Transverse colon (tissue), 4 donors: Measurements from ENCODE around the gene IQCF2. TPM values are rescaled to one million over a fixed set of nuclear protein-coding genes. Genes with fewer than 3 reads are reported as not detected.
"Not testable (repeated sequence)": the region's sequence is repeated elsewhere in the genome, so short reads cannot be mapped to it uniquely, and the experiment has no call there.

Source experiments
- DNase-seq: peaks from one replicate; pipeline ENCODE4 v3.0.0-alpha.2; 2019
- H3K27ac ChIP-seq, 4 donors: fragments of 200-600 bp; sonication (generic); 2 replicates each; pipeline ENCODE4 v1.5.1; 2016 to 2018; ENCODE audit warnings: inconsistent platforms in 4 of 4
- H3K27me3 ChIP-seq: fragments of 200-600 bp; sonication (generic); 2 replicates; pipeline ENCODE4 v1.5.1; 2017; ENCODE audit warnings: inconsistent platforms
- H3K36me3 ChIP-seq, 4 donors: fragments of 200-600 bp; sonication (generic); 2 replicates each; pipeline ENCODE4 v1.5.1; 2017 to 2019; ENCODE audit warnings: inconsistent platforms in 4 of 4
- H3K4me1 ChIP-seq, 4 donors: fragments of 200-600 bp; sonication (generic); 2 replicates each; pipeline ENCODE4 v1.5.1; 2017 to 2020; ENCODE audit warnings: inconsistent platforms in 4 of 4
- H3K4me3 ChIP-seq, 4 donors: fragments of 200-600 bp; sonication (generic); 1 replicate in 1 of 4; 2 replicates in 3 of 4; pipeline versions ENCODE4 v1.5.1 to v1.6.1; 2017 to 2019; ENCODE audit warnings: inconsistent platforms in 4 of 4
- H3K9me3 ChIP-seq, 2 donors: fragments of 200-600 bp; sonication (generic); 2 replicates each; pipeline ENCODE4 v1.5.1; 2017 to 2019; ENCODE audit warnings: inconsistent platforms in 2 of 2
- EP300 ChIP-seq: sonication (generic); formaldehyde crosslinking; IDR thresholded peaks from one replicate; pipeline ENCODE4 v1.6.1; 2017; ENCODE audit warnings: antibody characterized with exemption, low read depth
- POLR2A ChIP-seq: fragments of 450-650 bp; IDR thresholded peaks from one replicate; pipeline ENCODE4 v1.6.1; 2016; ENCODE audit warnings: antibody characterized with exemption, mild to moderate bottlenecking, moderate library complexity
- POLR2AphosphoS5 ChIP-seq, 3 donors: sonication (generic); formaldehyde crosslinking; IDR thresholded peaks; one replicate each; pipeline ENCODE4 v1.6.1; 2016; ENCODE audit warnings: antibody characterized with exemption in 3 of 3
- WGBS, 2 donors: methylation state at CpG; one replicate each; pipeline ENCODE4 v1.1.5; 2018; ENCODE audit warnings: low coverage in 1 of 2; 5-methylcytosine and 5-hydroxymethylcytosine counted together
- in situ Hi-C, 4 donors: fragments of 200-750 bp; cut with MboI; loops; one replicate each; pipeline versions ENCODE4 v1.15.0 to v1.15.1; 2017; ENCODE audit warnings: low sequenced_read_pairs in 3 of 4, low pct_ligation_motif_present in 1 of 4, low pct_unique_long_range_greater_than_20kb in 1 of 4
- intact Hi-C: fragments of 100-400 bp; cut with DNase I; formaldehyde crosslinking; loops from one replicate; pipeline ENCODE4 v1.15.1; 2023; ENCODE audit warnings: low total_unique reads
- total RNA-seq, 4 donors: library from RNA; depleted of rRNA; stranded (reverse); fragments of >200 nt; gene quantifications; one replicate each; pipeline ENCODE4 v1.1.0, GENCODE V29; 2016
- TF ChIP-seq, protein P1 (sequence below), 5 experiments: fragments of 200-600 bp in 3 of 5; fragments of 450-650 bp in 2 of 5; sonication (generic) in 3 of 5; IDR thresholded peaks; 1 replicate in 2 of 5; 2 replicates in 3 of 5; pipeline ENCODE4 v1.5.1; 2016 to 2017; ENCODE audit warnings: antibody characterized with exemption in 5 of 5, inconsistent platforms in 3 of 5, mild to moderate bottlenecking in 2 of 5, moderate library complexity in 1 of 5

Gene IQCF2
- total RNA-seq, 4 donors from 2014 or later, result not detected

DNA sequence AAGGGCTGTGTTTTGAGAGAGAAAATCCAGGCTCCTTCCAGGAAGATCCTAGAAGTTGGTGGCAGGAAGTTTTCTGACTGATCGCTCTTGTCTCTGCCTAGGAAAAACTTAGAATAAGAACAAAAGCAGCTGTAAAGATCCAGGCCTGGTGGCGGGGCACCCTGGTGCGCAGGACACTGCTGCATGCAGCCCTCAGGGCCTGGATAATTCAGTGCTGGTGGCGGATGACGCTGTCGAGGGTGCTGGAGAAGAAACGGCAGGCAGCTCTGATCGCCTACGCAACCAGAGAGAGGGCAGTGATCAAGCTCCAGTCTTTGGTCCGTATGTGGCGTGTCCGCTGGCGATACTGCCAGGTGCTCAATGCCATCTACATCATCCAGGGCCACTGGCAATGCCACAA is 1.5 kb downstream of the IQCF2 start:
- no peaks in the 10 kb centered on the region for H3K36me3 ChIP-seq
- H3K4me1 ChIP-seq, result no peaks in the 10 kb centered on the region
- TF ChIP-seq EP300 (no peak), POLR2A (no peak), POLR2AphosphoS5 (IDR thresholded peaks at IDR 0.05) (no peak)
- TF ChIP-seq, protein P1, sequence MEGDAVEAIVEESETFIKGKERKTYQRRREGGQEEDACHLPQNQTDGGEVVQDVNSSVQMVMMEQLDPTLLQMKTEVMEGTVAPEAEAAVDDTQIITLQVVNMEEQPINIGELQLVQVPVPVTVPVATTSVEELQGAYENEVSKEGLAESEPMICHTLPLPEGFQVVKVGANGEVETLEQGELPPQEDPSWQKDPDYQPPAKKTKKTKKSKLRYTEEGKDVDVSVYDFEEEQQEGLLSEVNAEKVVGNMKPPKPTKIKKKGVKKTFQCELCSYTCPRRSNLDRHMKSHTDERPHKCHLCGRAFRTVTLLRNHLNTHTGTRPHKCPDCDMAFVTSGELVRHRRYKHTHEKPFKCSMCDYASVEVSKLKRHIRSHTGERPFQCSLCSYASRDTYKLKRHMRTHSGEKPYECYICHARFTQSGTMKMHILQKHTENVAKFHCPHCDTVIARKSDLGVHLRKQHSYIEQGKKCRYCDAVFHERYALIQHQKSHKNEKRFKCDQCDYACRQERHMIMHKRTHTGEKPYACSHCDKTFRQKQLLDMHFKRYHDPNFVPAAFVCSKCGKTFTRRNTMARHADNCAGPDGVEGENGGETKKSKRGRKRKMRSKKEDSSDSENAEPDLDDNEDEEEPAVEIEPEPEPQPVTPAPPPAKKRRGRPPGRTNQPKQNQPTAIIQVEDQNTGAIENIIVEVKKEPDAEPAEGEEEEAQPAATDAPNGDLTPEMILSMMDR (IDR thresholded peaks at IDR 0.05), result no peak
- H3K27me3 ChIP-seq, result peaks cover 26% of the 10 kb centered on the region
- in situ Hi-C loops (no loop called here), intact Hi-C loops (no loop called here)
- H3K9me3 ChIP-seq, result no peaks in the 10 kb centered on the region
- no peak overlapping the region for H3K4me3 ChIP-seq
- no peak overlapping the region for H3K27ac ChIP-seq
- 80 to 83% methylated on average over 1 to 13 of the region's 13 CpGs for WGBS, 2 donors
- DNase-seq, result no peak

DNA sequence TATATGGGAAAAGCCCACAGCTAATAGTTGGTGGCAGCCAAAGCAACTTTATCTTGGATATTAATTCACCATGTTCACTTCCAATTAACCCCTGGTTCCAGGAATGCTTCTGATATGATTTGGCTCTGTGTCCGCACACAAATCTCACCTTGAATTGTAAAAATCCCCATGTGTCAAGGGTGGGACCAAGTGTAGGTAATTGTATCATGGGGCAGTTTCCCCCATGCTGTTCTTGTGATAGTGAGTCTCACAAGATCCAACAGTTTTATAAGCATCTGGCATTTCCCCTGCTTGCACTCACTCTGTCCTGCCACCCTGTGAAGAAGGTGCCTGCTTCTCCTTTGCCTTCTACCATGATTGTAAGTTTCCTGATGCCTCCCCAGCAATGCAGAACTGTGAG is 7.5 kb downstream of the IQCF2 start:
- H3K27ac ChIP-seq, H3K36me3 ChIP-seq, H3K9me3 ChIP-seq, in situ Hi-C loops, H3K4me3 ChIP-seq, H3K4me1 ChIP-seq, DNase-seq, intact Hi-C loops: not testable (repeated sequence)
- H3K27me3 ChIP-seq, result peaks cover 28% of the 10 kb centered on the region
- WGBS, 2 donors, result 88% methylated on average over 1 of the region's 1 CpG; no CpG with 5 or more reads in 1 of the 2 donors

DNA sequence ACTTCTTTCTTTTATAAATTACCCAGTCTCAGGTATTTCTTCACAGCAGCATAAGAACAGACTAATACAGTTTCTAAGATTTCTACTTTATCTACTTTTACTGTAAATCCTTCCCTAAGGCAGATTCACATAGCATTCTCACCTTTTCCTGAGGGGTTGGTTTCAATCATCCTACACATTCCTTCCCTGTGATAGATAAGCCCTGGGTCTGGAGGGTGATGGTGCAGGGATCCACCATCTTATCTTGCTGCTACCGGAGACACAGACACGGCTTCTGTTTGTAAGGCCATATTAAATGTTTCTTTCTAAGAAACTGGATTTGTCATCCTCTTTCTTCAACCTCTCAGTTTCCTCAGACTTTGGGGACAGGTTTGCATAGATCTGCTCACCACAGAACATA is 7.9 kb downstream of the IQCF2 start:
- in situ Hi-C loops (no loop called here), intact Hi-C loops (no loop called here)
- no peak for DNase-seq
- TF ChIP-seq POLR2A, result no peak
- no peak for TF ChIP-seq EP300
- H3K4me3 ChIP-seq, result no peak overlapping the region
- no peak overlapping the region for H3K27ac ChIP-seq
- H3K27me3 ChIP-seq, result peaks cover 28% of the 10 kb centered on the region
- H3K36me3 ChIP-seq, result no peaks in the 10 kb centered on the region
- WGBS, 2 donors, result 75 to 77% methylated on average over 2 of the region's 2 CpGs
- no peaks in the 10 kb centered on the region for H3K4me1 ChIP-seq
- no peaks in the 10 kb centered on the region for H3K9me3 ChIP-seq

DNA sequence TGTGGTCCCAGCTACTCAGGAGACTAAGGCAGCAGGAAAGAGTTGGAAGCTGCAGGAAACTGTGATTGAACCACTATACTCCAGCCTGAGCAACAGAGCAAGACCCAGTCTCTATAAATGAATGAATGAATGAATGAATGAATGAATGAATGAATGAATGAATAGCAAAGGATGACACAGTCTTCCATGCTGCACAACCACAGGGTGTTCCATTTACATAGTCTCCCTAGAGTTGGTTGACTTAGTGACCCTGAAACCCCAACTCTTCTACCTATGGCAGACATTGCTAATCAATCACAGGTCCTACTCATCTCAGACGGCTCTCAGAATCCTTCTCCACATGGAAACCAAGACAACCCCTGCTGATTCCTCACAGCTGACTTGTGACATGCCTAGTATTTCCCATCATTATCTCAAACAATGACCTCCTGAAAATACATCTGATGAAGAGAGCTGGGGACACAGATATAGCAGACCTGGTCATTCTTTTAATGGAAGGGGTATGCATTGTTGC is 11.9 kb downstream of the IQCF2 start:
- in situ Hi-C loops (no loop called here), intact Hi-C loops (no loop called here)
- 77% methylated on average over 1 of the region's 1 CpG; no CpG with 5 or more reads in 1 of the 2 donors for WGBS, 2 donors
- Histone ChIP-seq H3K4me1 (no peaks in the 10 kb centered on the region), H3K9me3 (no peaks in the 10 kb centered on the region), H3K27ac (no peak overlapping the region), H3K4me3 (no peak overlapping the region), H3K27me3 (no peaks in the 10 kb centered on the region), H3K36me3 (no peaks in the 10 kb centered on the region)
- no peak for DNase-seq
- no peak for TF ChIP-seq POLR2AphosphoS5 (IDR thresholded peaks at IDR 0.05)
- TF ChIP-seq EP300, result no peak
- no peak for TF ChIP-seq POLR2A
- TF ChIP-seq, protein P1 (IDR thresholded peaks at IDR 0.05), result no peak

DNA sequence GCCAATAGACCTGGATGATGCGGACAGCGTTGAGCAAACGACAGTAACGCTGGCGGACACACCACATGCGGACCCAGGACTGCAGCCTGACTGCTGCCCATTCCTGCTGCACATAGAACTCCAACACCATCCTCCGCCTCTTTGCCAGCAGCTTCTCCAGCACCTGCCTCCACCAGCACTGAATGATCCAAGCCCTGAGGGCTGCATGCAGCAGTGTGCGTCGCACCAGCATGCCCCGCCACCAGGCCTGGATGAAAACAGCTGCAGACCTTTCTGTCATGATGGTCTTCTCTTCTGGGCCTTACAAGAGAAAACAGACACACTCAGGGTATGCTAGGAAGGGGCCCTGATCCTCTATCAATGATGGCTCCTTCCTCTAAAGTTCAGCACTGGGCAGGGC is 12.5 kb downstream of the IQCF2 start:
- Histone ChIP-seq H3K4me1 (no peaks in the 10 kb centered on the region), H3K9me3 (no peaks in the 10 kb centered on the region), H3K36me3 (no peaks in the 10 kb centered on the region), H3K4me3 (no peak overlapping the region), H3K27me3 (no peaks in the 10 kb centered on the region), H3K27ac (no peak overlapping the region)
- TF ChIP-seq EP300 (no peak), POLR2AphosphoS5 (IDR thresholded peaks at IDR 0.05) (no peak), POLR2A (no peak)
- TF ChIP-seq, protein P1 (IDR thresholded peaks at IDR 0.05), result no peak
- intact Hi-C loops, result no loop called here
- DNase-seq, result no peak
- in situ Hi-C loops, result no loop called here
- WGBS, 2 donors, result 91% methylated on average over 10 of the region's 10 CpGs; no CpG with 5 or more reads in 1 of the 2 donors
